Endometrial microvascular endothelial cells (primary cell): ENCODE data around the gene VASP. TPM values are rescaled to one million over a fixed set of nuclear protein-coding genes. Genes with fewer than 3 reads are reported as not detected.

ENCODE experiments used
- in situ Hi-C: cut with HindIII; loops from 2 replicates; pipeline ENCODE4 v1.10.0; 2017; ENCODE audit warnings: low sequenced_read_pairs, low pct_unique_long_range_greater_than_20kb; ENCODE audit errors: inconsistent ontology term
- total RNA-seq: library from RNA; depleted of rRNA; stranded (reverse); fragments of >200 nt; gene quantifications from one replicate; pipeline ENCODE4 v1.2.3, GENCODE V29; 2015; ENCODE audit errors: inconsistent ontology term

The VASP gene
- total RNA-seq, 1 donor from 2014 or later = 373 TPM

DNA sequence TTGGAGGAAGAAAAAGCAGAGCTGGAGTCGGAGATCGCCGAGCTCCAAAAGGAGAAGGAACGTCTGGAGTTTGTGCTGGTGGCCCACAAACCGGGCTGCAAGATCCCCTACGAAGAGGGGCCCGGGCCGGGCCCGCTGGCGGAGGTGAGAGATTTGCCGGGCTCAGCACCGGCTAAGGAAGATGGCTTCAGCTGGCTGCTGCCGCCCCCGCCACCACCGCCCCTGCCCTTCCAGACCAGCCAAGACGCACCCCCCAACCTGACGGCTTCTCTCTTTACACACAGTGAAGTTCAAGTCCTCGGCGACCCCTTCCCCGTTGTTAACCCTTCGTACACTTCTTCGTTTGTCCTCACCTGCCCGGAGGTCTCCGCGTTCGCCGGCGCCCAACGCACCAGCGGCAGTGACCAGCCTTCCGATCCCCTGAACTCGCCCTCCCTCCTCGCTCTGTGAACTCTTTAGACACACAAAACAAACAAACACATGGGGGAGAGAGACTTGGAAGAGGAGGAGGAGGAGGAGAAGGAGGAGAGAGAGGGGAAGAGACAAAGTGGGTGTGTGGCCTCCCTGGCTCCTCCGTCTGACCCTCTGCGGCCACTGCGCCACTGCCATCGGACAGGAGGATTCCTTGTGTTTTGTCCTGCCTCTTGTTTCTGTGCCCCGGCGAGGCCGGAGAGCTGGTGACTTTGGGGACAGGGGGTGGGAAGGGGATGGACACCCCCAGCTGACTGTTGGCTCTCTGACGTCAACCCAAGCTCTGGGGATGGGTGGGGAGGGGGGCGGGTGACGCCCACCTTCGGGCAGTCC, 34.5 kb upstream of the VASP start:
- in situ Hi-C loops = no loop called here

DNA sequence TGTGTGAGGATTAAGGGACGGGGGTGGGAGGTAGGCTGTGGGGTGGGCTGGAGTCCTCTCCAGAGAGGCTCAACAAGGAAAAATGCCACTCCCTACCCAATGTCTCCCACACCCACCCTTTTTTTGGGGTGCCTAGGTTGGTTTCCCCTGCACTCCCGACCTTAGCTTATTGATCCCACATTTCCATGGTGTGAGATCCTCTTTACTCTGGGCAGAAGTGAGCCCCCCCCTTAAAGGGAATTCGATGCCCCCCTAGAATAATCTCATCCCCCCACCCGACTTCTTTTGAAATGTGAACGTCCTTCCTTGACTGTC, 34.0 kb upstream of the VASP start:
- in situ Hi-C loops = no loop called here

DNA sequence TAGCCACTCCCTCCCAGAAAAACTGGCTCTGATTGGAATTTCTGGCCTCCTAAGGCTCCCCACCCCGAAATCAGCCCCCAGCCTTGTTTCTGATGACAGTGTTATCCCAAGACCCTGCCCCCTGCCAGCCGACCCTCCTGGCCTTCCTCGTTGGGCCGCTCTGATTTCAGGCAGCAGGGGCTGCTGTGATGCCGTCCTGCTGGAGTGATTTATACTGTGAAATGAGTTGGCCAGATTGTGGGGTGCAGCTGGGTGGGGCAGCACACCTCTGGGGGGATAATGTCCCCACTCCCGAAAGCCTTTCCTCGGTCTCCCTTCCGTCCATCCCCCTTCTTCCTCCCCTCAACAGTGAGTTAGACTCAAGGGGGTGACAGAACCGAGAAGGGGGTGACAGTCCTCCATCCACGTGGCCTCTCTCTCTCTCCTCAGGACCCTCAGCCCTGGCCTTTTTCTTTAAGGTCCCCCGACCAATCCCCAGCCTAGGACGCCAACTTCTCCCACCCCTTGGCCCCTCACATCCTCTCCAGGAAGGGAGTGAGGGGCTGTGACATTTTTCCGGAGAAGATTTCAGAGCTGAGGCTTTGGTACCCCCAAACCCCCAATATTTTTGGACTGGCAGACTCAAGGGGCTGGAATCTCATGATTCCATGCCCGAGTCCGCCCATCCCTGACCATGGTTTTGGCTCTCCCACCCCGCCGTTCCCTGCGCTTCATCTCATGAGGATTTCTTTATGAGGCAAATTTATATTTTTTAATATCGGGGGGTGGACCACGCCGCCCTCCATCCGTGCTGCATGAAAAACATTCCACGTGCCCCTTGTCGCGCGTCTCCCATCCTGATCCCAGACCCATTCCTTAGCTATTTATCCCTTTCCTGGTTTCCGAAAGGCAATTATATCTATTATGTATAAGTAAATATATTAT, 33.3 kb upstream of the VASP start:
- in situ Hi-C loops = no loop called here

DNA sequence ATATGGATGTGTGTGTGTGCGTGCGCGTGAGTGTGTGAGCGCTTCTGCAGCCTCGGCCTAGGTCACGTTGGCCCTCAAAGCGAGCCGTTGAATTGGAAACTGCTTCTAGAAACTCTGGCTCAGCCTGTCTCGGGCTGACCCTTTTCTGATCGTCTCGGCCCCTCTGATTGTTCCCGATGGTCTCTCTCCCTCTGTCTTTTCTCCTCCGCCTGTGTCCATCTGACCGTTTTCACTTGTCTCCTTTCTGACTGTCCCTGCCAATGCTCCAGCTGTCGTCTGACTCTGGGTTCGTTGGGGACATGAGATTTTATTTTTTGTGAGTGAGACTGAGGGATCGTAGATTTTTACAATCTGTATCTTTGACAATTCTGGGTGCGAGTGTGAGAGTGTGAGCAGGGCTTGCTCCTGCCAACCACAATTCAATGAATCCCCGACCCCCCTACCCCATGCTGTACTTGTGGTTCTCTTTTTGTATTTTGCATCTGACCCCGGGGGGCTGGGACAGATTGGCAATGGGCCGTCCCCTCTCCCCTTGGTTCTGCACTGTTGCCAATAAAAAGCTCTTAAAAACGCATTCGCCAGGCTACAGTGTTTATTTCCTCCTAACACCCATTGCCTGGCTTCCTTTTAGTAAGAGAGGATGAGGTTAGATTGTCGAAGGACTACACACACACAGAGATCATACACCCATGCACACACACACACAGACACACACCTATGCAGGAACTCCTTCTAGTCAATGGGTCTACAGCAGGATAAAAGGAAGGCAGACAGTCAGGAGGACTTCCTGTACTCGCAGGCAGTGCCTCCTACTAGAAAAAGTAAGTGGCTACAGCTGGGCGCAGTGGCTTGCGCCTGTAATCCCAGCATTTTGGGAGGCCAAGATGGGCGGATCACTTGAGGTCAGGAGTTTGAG, 32.4 kb upstream of the VASP start:
- in situ Hi-C loops = no loop called here

DNA sequence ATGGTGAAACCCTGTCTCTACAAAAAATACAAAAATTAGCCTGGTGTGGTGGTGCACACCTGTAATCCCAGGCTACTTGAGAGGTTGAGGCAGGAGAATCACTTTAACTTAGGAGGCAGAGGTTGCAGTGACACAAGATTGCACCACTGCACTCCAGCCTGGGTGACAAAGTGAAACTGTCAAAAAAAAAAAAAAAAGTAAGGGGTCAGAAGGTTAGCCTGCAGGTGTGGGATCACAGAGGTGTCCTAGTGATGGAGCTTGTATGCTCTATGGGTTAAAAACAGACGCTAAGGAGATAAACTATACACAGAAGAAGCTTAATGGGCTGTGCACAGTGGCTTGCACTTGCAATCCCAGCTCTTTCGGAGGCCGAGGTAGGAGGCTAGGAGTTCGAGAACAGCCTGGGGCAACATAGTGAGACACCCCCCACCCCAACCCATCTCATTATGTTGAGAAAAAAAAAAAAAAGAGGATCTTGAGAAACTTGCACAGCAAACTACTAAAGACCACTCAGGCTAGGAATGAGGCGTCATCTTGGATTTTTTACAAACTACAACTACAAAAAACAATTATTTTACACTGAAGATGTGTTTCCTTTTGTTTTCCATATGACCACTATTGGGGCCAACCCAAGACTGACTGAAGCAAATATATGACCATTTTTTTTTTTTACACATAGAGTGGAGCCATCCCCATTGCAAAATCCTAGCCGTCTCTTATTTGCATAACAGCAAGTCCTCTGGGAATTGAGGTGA, 31.6 kb upstream of the VASP start:
- in situ Hi-C loops = no loop called here

DNA sequence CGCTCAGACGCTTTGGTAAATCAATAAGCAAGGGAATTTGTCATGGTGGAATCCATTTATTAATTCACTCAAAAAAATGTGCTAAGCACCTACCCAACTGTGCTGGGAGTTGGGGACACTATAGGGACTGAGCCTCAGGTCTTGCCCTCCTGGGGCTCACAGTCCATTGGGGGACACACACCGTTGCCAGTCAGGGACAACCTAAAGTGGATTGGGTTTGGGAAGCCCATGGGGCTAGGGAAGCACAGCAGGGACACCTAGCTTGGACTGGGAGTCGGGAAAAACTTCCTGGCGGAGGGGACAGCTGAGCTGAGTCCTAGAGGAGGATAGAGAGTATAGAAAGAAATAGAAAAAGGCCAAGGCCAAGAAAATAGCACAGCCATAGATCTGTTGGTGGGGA, 31.0 kb upstream of the VASP start:
- in situ Hi-C loops = no loop called here

DNA sequence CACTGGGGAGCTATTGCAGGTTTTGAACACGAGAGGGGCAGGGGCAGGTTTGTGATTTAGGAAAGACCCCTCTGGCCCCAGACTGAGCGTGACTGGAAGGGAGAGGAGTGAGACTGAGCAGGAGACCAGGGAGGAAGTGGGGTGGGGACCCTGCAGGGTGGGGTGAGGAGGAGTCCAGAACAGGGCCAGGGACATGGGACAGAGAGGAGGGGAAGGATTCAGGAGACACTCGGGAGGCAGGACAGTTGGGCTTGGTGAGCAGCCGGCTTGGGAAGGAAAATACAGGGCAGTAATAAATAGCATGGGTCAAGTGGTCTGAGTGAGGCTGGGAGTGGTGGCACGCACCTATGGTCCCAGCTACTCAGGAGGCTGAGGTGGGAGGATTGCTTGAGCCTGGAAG, 30.1 kb upstream of the VASP start:
- in situ Hi-C loops = no loop called here

DNA sequence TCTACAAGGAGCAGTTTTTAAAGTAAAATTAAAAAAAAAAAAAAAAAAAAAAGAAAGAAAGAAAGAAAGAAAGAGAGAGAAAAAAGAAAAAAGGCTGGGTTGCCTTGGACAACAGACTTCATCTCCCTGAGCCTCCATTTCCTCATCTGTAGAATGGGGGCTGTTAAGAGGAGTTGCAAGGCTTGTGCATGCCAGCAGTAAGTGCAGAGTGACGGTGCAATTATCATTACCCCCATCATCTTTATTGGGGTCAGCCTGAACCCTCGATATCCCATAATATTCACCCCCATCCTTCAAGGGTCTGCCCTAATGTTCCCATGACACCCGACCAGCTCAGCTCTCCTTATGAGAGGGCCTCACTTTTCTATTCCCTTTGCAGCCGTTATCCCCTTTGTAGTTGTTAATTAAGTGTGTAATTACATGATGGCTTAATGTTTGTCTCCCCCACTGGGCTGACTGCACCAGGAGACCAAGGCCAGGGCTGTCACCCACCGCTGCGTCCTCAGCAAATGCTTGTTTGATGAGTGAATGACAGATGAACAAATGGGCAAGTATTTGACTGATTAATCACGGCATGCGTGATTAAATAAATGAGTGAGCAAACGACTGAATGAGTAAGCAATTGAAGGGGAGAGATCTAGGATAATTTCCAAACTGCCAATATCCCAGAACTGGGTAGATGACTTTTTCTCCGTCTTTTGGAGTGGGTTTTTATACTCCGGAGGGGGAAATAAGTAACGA, 29.4 kb upstream of the VASP start:
- in situ Hi-C loops = no loop called here

DNA sequence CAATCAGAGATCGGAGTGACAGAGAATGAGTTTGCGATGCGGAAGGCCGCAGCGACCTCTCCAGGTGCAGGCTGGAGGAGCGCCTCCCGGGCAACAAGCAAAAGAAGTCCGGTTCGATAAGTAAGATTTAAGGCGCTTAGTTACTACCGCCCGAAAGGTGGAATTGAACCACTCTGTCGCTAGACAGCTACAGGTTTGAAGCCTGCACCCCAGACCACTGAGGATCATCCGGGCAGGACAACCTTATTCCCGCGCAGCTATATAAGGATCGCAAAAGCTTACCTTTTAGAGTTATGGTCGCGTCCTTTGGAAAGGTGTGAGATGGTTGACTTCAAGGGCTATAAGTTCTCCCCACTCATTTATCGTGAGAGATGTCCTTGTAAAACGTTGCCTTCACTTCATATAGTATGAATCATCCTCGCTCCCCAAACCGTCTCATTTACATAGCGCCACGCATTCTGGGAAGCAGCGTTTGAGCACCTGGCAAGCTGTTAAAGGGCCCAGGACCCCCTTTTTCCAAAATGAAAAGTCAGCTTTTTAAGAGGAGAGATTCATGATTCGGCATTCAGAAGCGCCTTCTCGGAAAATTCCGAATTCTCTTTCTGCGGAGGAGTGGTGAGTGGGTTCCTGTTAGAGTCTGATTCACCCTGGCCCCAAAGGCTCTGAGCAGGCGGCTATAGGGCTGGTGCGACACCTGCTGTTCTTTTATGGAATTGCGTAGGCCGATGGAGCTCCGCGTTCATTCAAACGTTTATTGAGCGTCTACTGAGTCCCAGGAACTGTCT, 28.6 kb upstream of the VASP start:
- in situ Hi-C loops = no loop called here

DNA sequence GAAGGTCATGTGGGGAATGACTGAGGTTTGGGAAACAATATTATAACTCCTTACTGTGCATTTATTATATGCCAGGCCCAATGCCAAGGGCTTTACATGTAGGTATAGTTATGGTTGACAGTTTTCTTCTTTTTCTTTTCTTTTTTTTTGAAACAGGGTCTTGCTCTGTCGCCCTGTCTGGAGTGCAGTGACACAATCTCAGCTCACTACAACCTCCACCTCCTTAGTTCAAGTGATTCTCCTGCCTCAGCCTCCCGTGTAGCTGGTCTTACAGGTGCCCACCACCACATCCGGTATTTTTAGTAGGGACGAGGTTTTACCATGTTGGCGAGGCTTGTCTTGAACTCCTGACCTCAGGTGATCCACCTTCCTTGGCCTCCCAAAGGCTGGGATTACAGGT, 24.2 kb upstream of the VASP start:
- in situ Hi-C loops = no loop called here

DNA sequence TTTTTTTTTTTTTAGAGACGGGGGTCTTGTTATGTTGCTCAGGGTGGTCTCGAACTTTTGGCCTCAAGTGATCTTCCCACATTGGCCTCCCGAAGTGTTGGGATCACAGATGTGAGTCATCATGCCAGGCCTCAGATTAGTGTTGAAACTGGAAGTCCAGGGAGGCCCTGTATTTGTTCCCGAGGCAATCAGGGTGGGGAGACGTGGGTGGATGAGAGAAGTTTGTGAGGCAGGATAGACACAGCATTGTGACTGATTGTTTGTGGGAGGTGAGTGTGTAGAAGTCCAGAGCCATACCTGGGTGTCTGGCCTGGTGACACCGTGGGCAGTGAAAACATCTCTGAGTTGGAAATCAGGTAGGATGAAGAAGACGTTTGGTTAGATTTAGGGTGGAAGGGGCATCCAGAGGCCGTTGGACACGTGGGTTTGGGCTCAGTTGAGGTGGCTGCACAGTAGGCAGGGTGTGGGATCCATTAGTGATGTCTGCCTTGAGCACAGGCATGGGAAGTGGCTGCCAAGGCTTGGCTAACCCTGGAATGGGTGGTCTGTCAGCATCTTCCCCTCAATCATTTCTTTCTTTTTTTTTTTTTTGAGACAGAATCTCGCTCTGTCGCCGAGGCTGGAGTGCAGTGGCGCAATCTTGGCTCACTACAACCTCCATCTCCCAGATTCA, 22.9 kb upstream of the VASP start:
- in situ Hi-C loops = no loop called here

DNA sequence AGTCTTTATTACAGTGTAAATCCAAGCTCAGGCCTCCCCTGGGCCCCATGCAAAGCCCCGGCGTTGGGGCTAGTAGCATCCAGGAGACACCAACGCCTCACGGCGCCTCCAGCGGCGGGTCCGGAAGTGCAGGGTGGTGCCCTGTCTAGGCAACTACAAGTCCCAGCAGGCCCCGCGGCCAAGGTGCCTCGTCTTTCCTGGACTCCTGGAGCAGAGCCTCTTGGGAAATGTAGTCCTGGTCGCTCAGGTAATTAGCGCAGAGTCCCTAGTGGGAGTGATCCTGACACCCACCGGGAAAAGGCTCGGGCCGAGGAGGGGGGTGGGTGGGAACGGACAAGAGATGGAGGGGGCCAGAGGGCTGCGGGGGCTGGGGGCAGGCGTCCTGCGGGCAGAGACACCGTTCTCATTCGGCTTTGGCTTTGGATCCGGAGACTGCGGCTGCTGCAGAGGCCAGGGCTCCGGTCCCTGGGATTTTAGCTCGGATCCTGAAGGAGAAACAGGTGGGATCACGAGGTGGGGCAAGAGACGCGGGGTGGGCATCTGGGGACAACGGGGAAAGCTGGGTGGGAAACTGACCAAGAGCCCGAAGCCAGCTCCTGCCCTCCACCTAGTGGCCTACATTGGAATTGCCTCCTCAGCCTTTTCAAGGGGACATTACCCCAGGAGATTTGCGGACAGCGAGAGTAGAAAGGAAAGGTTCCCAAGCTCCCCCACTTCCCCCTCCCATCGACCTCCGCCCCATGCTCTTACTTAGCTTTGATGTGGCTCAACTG, 21.8 kb upstream of the VASP start:
- in situ Hi-C loops = no loop called here

DNA sequence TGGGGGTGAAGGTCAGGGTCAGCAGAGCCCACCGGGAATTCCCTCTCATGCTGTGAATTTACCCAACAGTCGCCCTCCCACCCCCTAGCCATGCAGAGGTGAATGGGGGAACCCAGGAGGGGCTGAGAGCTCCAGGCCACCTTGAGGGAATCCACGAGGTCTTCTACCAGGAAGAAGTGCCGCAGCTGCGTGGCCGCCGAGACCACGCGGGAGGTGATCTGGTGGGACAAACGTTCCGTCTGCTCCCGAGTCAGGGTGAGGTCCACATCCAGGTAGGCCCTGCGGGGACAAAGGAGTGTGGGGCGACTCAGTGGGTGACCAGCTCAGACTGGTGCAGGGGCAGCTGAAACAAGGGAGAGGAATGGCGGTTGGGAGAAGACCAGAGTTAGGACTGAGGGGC, 18.6 kb upstream of the VASP start:
- in situ Hi-C loops = no loop called here

DNA sequence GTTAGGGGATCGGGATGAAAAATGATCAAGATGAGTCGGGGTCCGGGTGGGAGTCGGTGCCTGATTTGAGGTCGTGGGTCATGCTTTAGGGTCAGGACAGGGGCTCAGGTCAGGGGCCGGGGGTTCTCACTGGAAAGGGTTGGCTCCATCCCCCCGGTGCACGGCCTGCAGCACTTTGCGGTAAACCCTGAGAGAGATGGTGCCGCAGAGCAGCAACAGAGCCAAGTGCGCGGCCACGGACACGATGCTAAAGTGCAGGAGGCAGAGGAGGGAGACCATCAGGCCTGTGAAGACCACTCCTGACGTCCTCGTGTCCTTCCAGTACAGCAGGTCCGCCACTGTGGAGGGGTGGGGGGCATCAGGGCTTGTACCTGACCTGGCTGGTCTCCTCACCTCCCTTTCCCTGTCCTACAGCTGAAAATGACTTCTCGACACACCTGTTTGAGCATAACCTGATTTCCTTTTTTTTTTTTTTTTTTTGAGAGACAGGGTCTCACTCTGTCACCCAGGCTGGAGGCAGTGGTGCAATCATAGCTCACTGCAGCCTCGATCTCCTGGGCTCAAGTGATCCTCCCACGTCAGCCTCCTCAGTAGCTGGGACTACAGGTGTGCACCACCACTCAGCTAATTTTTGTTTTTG, 17.9 kb upstream of the VASP start:
- in situ Hi-C loops = no loop called here

DNA sequence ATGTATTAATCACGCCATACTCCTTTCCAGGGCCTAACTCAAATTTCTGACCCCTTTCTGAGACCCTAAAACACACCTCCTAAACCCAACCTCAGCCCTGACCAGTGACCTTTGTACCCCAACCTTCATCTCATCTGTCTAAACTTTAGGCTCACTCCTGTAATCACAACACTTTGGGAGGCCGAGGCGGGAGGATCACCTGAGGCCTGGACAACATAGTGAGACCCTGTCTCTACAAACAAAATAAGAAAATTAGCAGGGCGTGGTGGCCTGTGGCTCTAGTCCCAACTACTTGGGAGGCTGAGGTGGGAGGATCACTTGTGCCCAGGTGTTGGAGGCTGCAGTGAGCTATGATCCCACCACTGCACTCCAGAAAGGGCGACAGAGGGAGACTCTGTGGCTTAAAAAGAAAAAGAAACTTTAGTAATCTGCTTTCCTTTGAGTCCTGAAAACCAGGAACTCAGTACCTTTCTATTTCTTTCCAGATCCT, 15.1 kb upstream of the VASP start:
- in situ Hi-C loops = no loop called here
